HUDEP-2 (cell line): ENCODE measurements around the gene BRPF1.
A peak's percentile ranks its signal among the peaks of the same experiment; 100 is the strongest.
"Not testable (repeated sequence)": the region's sequence is repeated elsewhere in the genome, so short reads cannot be mapped to it uniquely, and the experiment has no call there.

ENCODE experiments used
- DNase-seq, 76 experiments: peaks; one replicate each; lab custom pipeline; 2025; ENCODE audit not compliant: unreplicated experiment in 76 of 76; lab: John Stamatoyannopoulos, UW

The BRPF1 gene

GRCh38 chr3:9762871-9763270, 31.3 kb downstream of the BRPF1 start:
- DNase-seq, result no peak

GRCh38 chr3:9765865-9766264, 34.3 kb downstream of the BRPF1 start:
- no peak for DNase-seq

- DNase-seq, result no peak
Measured at GRCh38 chr3:9767418-9767817, 35.9 kb downstream of the BRPF1 start.

- no peak for DNase-seq
Measured at GRCh38 chr3:9768141-9768775, 36.7 kb downstream of the BRPF1 start.

GRCh38 chr3:9769012-9769411, 37.5 kb downstream of the BRPF1 start:
- DNase-seq, result no peak

GRCh38 chr3:9769426-9770275, 38.1 kb downstream of the BRPF1 start, which contains the start of gene CAMK1:
Gene CAMK1, minus strand, starts transcription at chr3:9769947. Its CDS starts 2,198 bp downstream, at chr3:9767749.
- peak in 28 of 76 experiments; percentile 2 to 45 (median 22) for DNase-seq

- DNase-seq, result peak in 11 of 76 experiments; percentile 1 to 32 (median 12)
Measured at GRCh38 chr3:9770276-9770812, 38.8 kb downstream of the BRPF1 start.

- DNase-seq, result not testable (repeated sequence)
Measured at GRCh38 chr3:9771007-9771406, 39.5 kb downstream of the BRPF1 start.

- peak in 17 of 76 experiments; percentile 3 to 40 (median 21) for DNase-seq
Measured at GRCh38 chr3:9776896-9777693, 45.6 kb downstream of the BRPF1 start.

GRCh38 chr3:9777694-9778021, 46.1 kb downstream of the BRPF1 start:
- no peak for DNase-seq

GRCh38 chr3:9778143-9779074, 46.9 kb downstream of the BRPF1 start:
- DNase-seq, result peak in 4 of 76 experiments; percentile 4 to 49 (median 16)

GRCh38 chr3:9779075-9779593, 47.6 kb downstream of the BRPF1 start:
- DNase-seq, result no peak

- DNase-seq, result no peak
Measured at GRCh38 chr3:9779721-9780457, 48.4 kb downstream of the BRPF1 start.

GRCh38 chr3:9780458-9780812, 48.9 kb downstream of the BRPF1 start:
- no peak for DNase-seq

- DNase-seq, result no peak
Measured at GRCh38 chr3:9780910-9781309, 49.4 kb downstream of the BRPF1 start.

- no peak for DNase-seq
Measured at GRCh38 chr3:9781551-9781950, 50.0 kb downstream of the BRPF1 start.

GRCh38 chr3:9781978-9782603, 50.6 kb downstream of the BRPF1 start:
- DNase-seq, result peak in 29 of 76 experiments; percentile 1 to 73 (median 28)

GRCh38 chr3:9782770-9783169, 51.2 kb downstream of the BRPF1 start:
- peak in 11 of 76 experiments; percentile 6 to 31 (median 18) for DNase-seq
